Panc1 (cell line): ENCODE data around the gene SH3BGRL2. TPM values are rescaled to one million over a fixed set of nuclear protein-coding genes. Genes with fewer than 3 reads are reported as not detected.

Experiments used
- ATAC-seq: fragments of 200-7000 bp; cut with Tn5 transposase; 2 replicates; pipeline ENCODE4 v1.9.1; 2020; ENCODE audit warnings: mild to moderate bottlenecking, moderate library complexity
- BruUV-seq: library from RNA; stranded (reverse); fragments of 400-500 nt; replicated peaks from 2 replicates; lab custom pipeline; 2021; lab: Mats Ljungman, UMichigan
- CTCF ChIA-PET: fragments of 300-600 bp; sonication (Branson Sonifier 250); formaldehyde crosslinking; loops from one replicate; lab custom pipeline; 2022; ENCODE audit warnings: antibody characterized with exemption; lab: Charles Lee
- POLR2A ChIA-PET: fragments of 300-600 bp; sonication (Branson Sonifier 250); formaldehyde crosslinking; loops from one replicate; lab custom pipeline; 2022; ENCODE audit warnings: antibody characterized with exemption; lab: Charles Lee
- DNase-seq: peaks from one replicate; pipeline ENCODE4 v3.0.0-alpha.2; 2010; ENCODE audit warnings: low read depth, low spot score
- H3K27ac ChIP-seq: 2 replicates; pipeline ENCODE4 v1.5.1; 2011; ENCODE audit warnings: mild to moderate bottlenecking, low read length, inconsistent platforms
- H3K27me3 ChIP-seq: fragments of 200-500 bp; sonication (Bioruptor generic); 2 replicates; pipeline ENCODE4 v1.6.0; 2014; ENCODE audit warnings: low read length, inconsistent platforms; ENCODE audit not compliant: control insufficient read depth, insufficient read depth
- H3K36me3 ChIP-seq: fragments of 200-500 bp; sonication (Bioruptor generic); 2 replicates; pipeline ENCODE4 v1.5.1; 2014; ENCODE audit warnings: inconsistent platforms, mild to moderate bottlenecking, low read length, moderate library complexity; ENCODE audit not compliant: control insufficient read depth, insufficient read depth
- H3K4me1 ChIP-seq: 2 replicates; pipeline ENCODE4 v1.5.1; 2011; ENCODE audit warnings: inconsistent platforms, mild to moderate bottlenecking, low read length, moderate library complexity; ENCODE audit not compliant: control insufficient read depth, insufficient read depth
- H3K4me3 ChIP-seq, 2 experiments: 2 replicates each; pipeline ENCODE4 v1.5.1; 2011 to 2012; ENCODE audit warnings: low read depth in 2 of 2, low read length in 2 of 2, mild to moderate bottlenecking in 2 of 2, inconsistent platforms in 1 of 2, moderate library complexity in 1 of 2
- H3K9me3 ChIP-seq: fragments of 200-500 bp; sonication (Bioruptor generic); 2 replicates; pipeline ENCODE4 v1.5.1; 2014; ENCODE audit warnings: low read depth, mild to moderate bottlenecking, inconsistent platforms, low read length, moderate library complexity; ENCODE audit not compliant: control insufficient read depth, insufficient read depth
- CTCF ChIP-seq: fragments of 450-650 bp; IDR thresholded peaks from 2 replicates; pipeline ENCODE4 v1.5.1; 2017; ENCODE audit warnings: mild to moderate bottlenecking
- POLR2AphosphoS5 ChIP-seq: IDR thresholded peaks from 2 replicates; pipeline ENCODE4 v1.6.1; 2012; ENCODE audit warnings: mild to moderate bottlenecking, low read depth, low read length, moderate library complexity
- SIN3A ChIP-seq: IDR thresholded peaks from 2 replicates; pipeline ENCODE4 v1.6.1; 2012; ENCODE audit warnings: low read depth, mild to moderate bottlenecking, low read length, moderate library complexity, borderline replicate concordance; ENCODE audit not compliant: insufficient read depth
- TCF7L2 ChIP-seq: IDR thresholded peaks from 2 replicates; pipeline ENCODE4 v1.6.1; 2011; ENCODE audit warnings: mild to moderate bottlenecking, low read depth, low read length, inconsistent platforms
- in situ Hi-C: cut with HindIII; loops from 2 replicates; pipeline ENCODE4 v1.10.0; 2016; ENCODE audit warnings: low sequenced_read_pairs, low pct_unique_long_range_greater_than_20kb
- intact Hi-C: fragments of 100-400 bp; cut with micrococcal nuclease; formaldehyde crosslinking; loops from one replicate; pipeline ENCODE4 v1.10.0; 2022; ENCODE audit not compliant: unreplicated experiment
- total RNA-seq: library from RNA; stranded (reverse); gene quantifications from one replicate; pipeline ENCODE4 v1.2.1, GENCODE V29; 2021; ENCODE audit not compliant: unreplicated experiment
- TF ChIP-seq, protein P1 (sequence below), 2 experiments: IDR thresholded peaks; 2 replicates each; pipeline ENCODE4 v1.6.1; 2011 to 2012; ENCODE audit warnings: low read depth in 2 of 2, control low read depth in 1 of 2, low read length in 1 of 2, mild to moderate bottlenecking in 1 of 2, moderate library complexity in 1 of 2; ENCODE audit not compliant: insufficient read depth in 1 of 2

The SH3BGRL2 gene
- total RNA-seq, 1 experiment from 2014 or later = 8.5 TPM

DNA sequence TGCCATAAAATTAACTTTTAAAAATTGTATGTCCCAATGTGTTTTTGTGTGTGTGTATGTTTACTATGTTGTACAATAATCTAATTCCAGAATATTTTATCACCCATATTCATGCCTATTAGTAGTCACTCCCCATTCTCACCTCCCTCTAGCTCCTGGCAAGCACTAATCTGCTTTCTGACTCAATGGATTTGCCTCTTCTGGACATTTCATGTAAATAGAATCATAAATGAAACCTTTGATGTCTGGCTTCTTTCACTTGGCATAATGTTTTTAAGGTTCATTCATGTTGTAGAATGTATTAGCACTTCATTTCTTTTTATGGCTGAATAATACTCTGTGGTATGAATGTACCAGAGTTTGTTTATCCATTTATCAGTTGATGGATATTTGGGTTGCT, 15.4 kb downstream of the SH3BGRL2 start:
- in situ Hi-C loops (no loop called here), intact Hi-C loops (no loop called here)
- Histone ChIP-seq H3K27me3 (no peaks in the 10 kb centered on the region), H3K4me1 (no peaks in the 10 kb centered on the region; the same call in 1 of the 2 replicates), H3K27ac (no peak overlapping the region), H3K9me3 (no peaks in the 10 kb centered on the region), H3K4me3 (no peak overlapping the region), H3K36me3 (no peaks in the 10 kb centered on the region)
- CTCF ChIA-PET = no interaction called here
- no TSS peak for BruUV-seq
- DNase-seq (no peak), ATAC-seq (no peak)
- no peak for TF ChIP-seq SIN3A
- POLR2A ChIA-PET = no interaction called here

GRCh38 chr6:79647741-79648140, 16.6 kb downstream of the SH3BGRL2 start:
- no peaks in the 10 kb centered on the region for H3K27me3 ChIP-seq
- ChIA-PET CTCF (no interaction called here), POLR2A (interaction anchor here (0.6 kb wide), 1 partner anchor 98 kb away, joined by 5 read pairs; no protein-coding TSS in a partner anchor)
- H3K9me3 ChIP-seq = no peaks in the 10 kb centered on the region
- no peaks in the 10 kb centered on the region for H3K36me3 ChIP-seq
- H3K4me1 ChIP-seq = no peaks in the 10 kb centered on the region; the same call in 1 of the 2 replicates
- no peak overlapping the region for H3K4me3 ChIP-seq
- no TSS peak for BruUV-seq
- DNase-seq (no peak), ATAC-seq (no peak)
- in situ Hi-C loops = no loop called here
- TF ChIP-seq TCF7L2 (no peak), CTCF (no peak), SIN3A (no peak), POLR2AphosphoS5 (no peak)
- TF ChIP-seq, protein P1, sequence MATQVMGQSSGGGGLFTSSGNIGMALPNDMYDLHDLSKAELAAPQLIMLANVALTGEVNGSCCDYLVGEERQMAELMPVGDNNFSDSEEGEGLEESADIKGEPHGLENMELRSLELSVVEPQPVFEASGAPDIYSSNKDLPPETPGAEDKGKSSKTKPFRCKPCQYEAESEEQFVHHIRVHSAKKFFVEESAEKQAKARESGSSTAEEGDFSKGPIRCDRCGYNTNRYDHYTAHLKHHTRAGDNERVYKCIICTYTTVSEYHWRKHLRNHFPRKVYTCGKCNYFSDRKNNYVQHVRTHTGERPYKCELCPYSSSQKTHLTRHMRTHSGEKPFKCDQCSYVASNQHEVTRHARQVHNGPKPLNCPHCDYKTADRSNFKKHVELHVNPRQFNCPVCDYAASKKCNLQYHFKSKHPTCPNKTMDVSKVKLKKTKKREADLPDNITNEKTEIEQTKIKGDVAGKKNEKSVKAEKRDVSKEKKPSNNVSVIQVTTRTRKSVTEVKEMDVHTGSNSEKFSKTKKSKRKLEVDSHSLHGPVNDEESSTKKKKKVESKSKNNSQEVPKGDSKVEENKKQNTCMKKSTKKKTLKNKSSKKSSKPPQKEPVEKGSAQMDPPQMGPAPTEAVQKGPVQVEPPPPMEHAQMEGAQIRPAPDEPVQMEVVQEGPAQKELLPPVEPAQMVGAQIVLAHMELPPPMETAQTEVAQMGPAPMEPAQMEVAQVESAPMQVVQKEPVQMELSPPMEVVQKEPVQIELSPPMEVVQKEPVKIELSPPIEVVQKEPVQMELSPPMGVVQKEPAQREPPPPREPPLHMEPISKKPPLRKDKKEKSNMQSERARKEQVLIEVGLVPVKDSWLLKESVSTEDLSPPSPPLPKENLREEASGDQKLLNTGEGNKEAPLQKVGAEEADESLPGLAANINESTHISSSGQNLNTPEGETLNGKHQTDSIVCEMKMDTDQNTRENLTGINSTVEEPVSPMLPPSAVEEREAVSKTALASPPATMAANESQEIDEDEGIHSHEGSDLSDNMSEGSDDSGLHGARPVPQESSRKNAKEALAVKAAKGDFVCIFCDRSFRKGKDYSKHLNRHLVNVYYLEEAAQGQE (IDR thresholded peaks at IDR 0.05; ENCODE audit: insufficient read depth in 1 of 2, low read depth in 2 of 2, low read length in 1 of 2) = no peak
- H3K27ac ChIP-seq = no peak overlapping the region
- intact Hi-C loops = no loop called here

DNA sequence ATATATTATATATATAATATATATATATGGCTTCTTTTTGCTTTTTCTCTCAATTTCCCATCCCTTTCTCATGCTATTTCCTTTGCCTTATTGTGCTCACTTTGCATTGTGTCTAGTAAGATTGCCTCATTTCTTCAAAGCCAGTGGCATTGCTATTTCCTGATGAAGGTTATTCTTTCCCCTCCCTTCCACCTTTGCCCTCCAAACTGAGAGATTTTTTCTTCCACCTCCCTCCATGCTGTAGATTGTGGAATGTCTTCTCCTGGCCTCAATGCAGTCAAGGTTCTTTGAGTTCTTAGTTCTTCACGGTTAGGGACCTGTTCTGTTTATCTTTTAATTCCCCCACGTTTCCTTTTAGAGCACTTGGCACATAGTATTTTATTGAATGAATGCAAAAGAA, 17.2 kb downstream of the SH3BGRL2 start:
- H3K27ac ChIP-seq = no peak overlapping the region
- intact Hi-C loops = no loop called here
- ATAC-seq (no peak), DNase-seq (no peak)
- in situ Hi-C loops = no loop called here
- TF ChIP-seq, protein P1 (IDR thresholded peaks at IDR 0.05; ENCODE audit: insufficient read depth in 1 of 2, low read depth in 2 of 2, low read length in 1 of 2) = no peak
- no peak for TF ChIP-seq CTCF
- no peak for TF ChIP-seq TCF7L2
- no peak for TF ChIP-seq POLR2AphosphoS5
- TF ChIP-seq SIN3A = no peak
- ChIA-PET POLR2A (no interaction called here), CTCF (no interaction called here)
- H3K4me3 ChIP-seq = no peak overlapping the region
- H3K9me3 ChIP-seq = no peaks in the 10 kb centered on the region
- BruUV-seq = no TSS peak
- no peaks in the 10 kb centered on the region for H3K36me3 ChIP-seq
- no peaks in the 10 kb centered on the region for H3K27me3 ChIP-seq
- H3K4me1 ChIP-seq = no peaks in the 10 kb centered on the region; the same call in 1 of the 2 replicates
